MCF 10A (cell line): ENCODE data around the gene CDKL4. TPM values are rescaled to one million over a fixed set of nuclear protein-coding genes. Genes with fewer than 3 reads are reported as not detected.

Experiments
- BruUV-seq: library from RNA; stranded (reverse); fragments of 400-500 nt; replicated peaks from 2 replicates; lab custom pipeline; 2021; lab: Mats Ljungman, UMichigan
- CTCF ChIA-PET: fragments of 300-600 bp; sonication (Branson Sonifier 250); formaldehyde crosslinking; extraction: SDS; loops from one replicate; lab custom pipeline; 2021; ENCODE audit warnings: antibody characterized with exemption, inconsistent platforms; lab: Yijun Ruan, JAX
- POLR2A ChIA-PET: fragments of 300-600, 350-650 bp; sonication (Branson Sonifier 250); formaldehyde crosslinking; extraction: SDS; loops from one replicate; lab custom pipeline; 2020; ENCODE audit warnings: antibody characterized with exemption, inconsistent platforms; lab: Yijun Ruan, JAX
- DNase-seq: peaks from one replicate; pipeline ENCODE4 v3.0.0-alpha.2; 2018; ENCODE audit not compliant: unreplicated experiment
- H3K27ac Mint-ChIP-seq: one replicate; pipeline ENCODE4 v1.8.0; 2022; ENCODE audit warnings: mild to moderate bottlenecking, low read depth, mixed read lengths; ENCODE audit not compliant: unreplicated experiment
- H3K27me3 Mint-ChIP-seq: one replicate; pipeline ENCODE4 v1.8.0; 2022; ENCODE audit warnings: mixed read lengths; ENCODE audit not compliant: insufficient read depth, unreplicated experiment
- H3K36me3 Mint-ChIP-seq: one replicate; pipeline ENCODE4 v1.8.0; 2022; ENCODE audit warnings: mild to moderate bottlenecking, moderate library complexity, mixed read lengths; ENCODE audit not compliant: insufficient read depth, unreplicated experiment
- H3K4me1 Mint-ChIP-seq: one replicate; pipeline ENCODE4 v1.8.0; 2022; ENCODE audit warnings: mixed read lengths; ENCODE audit not compliant: insufficient read depth, unreplicated experiment
- H3K4me3 Mint-ChIP-seq: one replicate; pipeline ENCODE4 v1.8.0; 2022; ENCODE audit warnings: mild to moderate bottlenecking, moderate library complexity, mixed read lengths; ENCODE audit not compliant: unreplicated experiment
- H3K9me3 Mint-ChIP-seq: one replicate; pipeline ENCODE4 v1.8.0; 2022; ENCODE audit warnings: mixed read lengths; ENCODE audit not compliant: unreplicated experiment
- CTCF ChIP-seq: fragments of 200-600 bp; IDR thresholded peaks from one replicate; pipeline ENCODE4 v1.8.0; 2022; ENCODE audit warnings: antibody characterized with exemption, mild to moderate bottlenecking; ENCODE audit not compliant: unreplicated experiment
- intact Hi-C: fragments of 100-400 bp; cut with micrococcal nuclease; formaldehyde crosslinking; loops from 2 replicates; pipeline ENCODE4 v1.14.1; 2022
- total RNA-seq: library from RNA; stranded (reverse); gene quantifications from 2 replicates; pipeline ENCODE4 v1.2.3, GENCODE V29; 2022

The CDKL4 gene
- total RNA-seq, 1 experiment from 2014 or later = not detected

GRCh38 chr2:39232141-39232540 lies 11.6 kb downstream of the CDKL4 start:
- no peaks in the 10 kb centered on the region for H3K27me3 Mint-ChIP-seq
- no peak for TF ChIP-seq CTCF
- no peak overlapping the region for H3K27ac Mint-ChIP-seq
- H3K4me3 Mint-ChIP-seq = no peak overlapping the region
- peaks cover 5% of the 10 kb centered on the region for H3K4me1 Mint-ChIP-seq
- no peak for DNase-seq
- intact Hi-C loops = no loop called here
- no TSS peak for BruUV-seq
- CTCF ChIA-PET = interaction anchor here (0.6 to 1.7 kb wide), 6 partner anchors 119 to 401 kb away, joined by 3 to 6 read pairs (median 4); no protein-coding TSS in a partner anchor
- POLR2A ChIA-PET = interaction anchor here (0.7 kb wide), 1 partner anchor 172 kb away, joined by 3 read pairs; no protein-coding TSS in a partner anchor
- H3K9me3 Mint-ChIP-seq = peaks cover 8% of the 10 kb centered on the region
- H3K36me3 Mint-ChIP-seq = no peaks in the 10 kb centered on the region

- CTCF ChIA-PET = interaction anchor here (0.5 to 6.4 kb wide), 50 partner anchors 11 to 663 kb away, joined by 3 to 184 read pairs (median 4); partner anchors contain the start of gene SOS1
- Mint-ChIP-seq H3K9me3 (no peaks in the 10 kb centered on the region), H3K4me3 (no peak overlapping the region), H3K36me3 (no peaks in the 10 kb centered on the region), H3K27ac (no peak overlapping the region), H3K27me3 (no peaks in the 10 kb centered on the region), H3K4me1 (peaks cover 5% of the 10 kb centered on the region)
- no TSS peak for BruUV-seq
- no peak for DNase-seq
- no peak for TF ChIP-seq CTCF
- POLR2A ChIA-PET = interaction anchor here (0.7 to 4.2 kb wide), 8 partner anchors 93 to 172 kb away, joined by 3 to 59 read pairs (median 6); partner anchors contain the start of gene SOS1
- intact Hi-C loops = loop anchor here (1.0 to 5.0 kb wide), 3 partner anchors 108 to 476 kb away; partner anchors contain the start of gene SRSF7
These were observed 15.2 kb downstream of the CDKL4 start for GRCh38 chr2:39228413-39229209.

GRCh38 chr2:39227628-39228412 lies 15.9 kb downstream of the CDKL4 start:
- Mint-ChIP-seq H3K27ac (no peak overlapping the region), H3K4me1 (peaks cover 5% of the 10 kb centered on the region), H3K27me3 (no peaks in the 10 kb centered on the region), H3K9me3 (no peaks in the 10 kb centered on the region), H3K36me3 (no peaks in the 10 kb centered on the region), H3K4me3 (no peak overlapping the region)
- DNase-seq = peak; percentile 65
- peak; percentile 71 for TF ChIP-seq CTCF
- POLR2A ChIA-PET = interaction anchor here (0.7 to 4.2 kb wide), 4 partner anchors 60 to 171 kb away, joined by 3 to 59 read pairs (median 6); partner anchors contain the start of gene SOS1
- CTCF ChIA-PET = interaction anchor here (0.5 to 6.4 kb wide), 30 partner anchors 10 to 280 kb away, joined by 3 to 184 read pairs (median 4); partner anchors contain the start of gene SOS1
- intact Hi-C loops = loop anchor here (1.0 to 5.0 kb wide), 3 partner anchors 108 to 476 kb away; partner anchors contain the start of gene SRSF7
- BruUV-seq = no TSS peak
